Measurements from ENCODE around the gene HUS1B.

- no peak for TF ChIP-seq CTCF (IDR thresholded peaks at IDR 0.05)
- no peak for TF ChIP-seq EP300 (IDR thresholded peaks at IDR 0.05)
- no peak for TF ChIP-seq POLR2A (IDR thresholded peaks at IDR 0.05)
Measured at GRCh38 chr6:654136-654535, 2.8 kb downstream of the HUS1B start.
